OCI-LY3 (cell line): ENCODE measurements around the gene VPS35L.

ENCODE experiments used
- H2AFZ ChIP-seq: fragments of 200-600, 300-600 bp; shearing (Covaris generic); 2 replicates; pipeline ENCODE4 v1.6.0; 2014; ENCODE audit warnings: antibody characterized with exemption, low read depth, low read length
- H3K27ac ChIP-seq: fragments of 200-600, 300-600 bp; sonication (generic); 2 replicates; pipeline ENCODE4 v1.5.1; 2014; ENCODE audit warnings: mild to moderate bottlenecking, low read length, moderate library complexity, mixed read lengths
- H3K27me3 ChIP-seq: fragments of 200-600, 300-600 bp; sonication (generic); 2 replicates; pipeline ENCODE4 v1.6.1; 2014; ENCODE audit warnings: low read depth, low read length, mixed read lengths
- H3K36me3 ChIP-seq: fragments of 200-600, 300-600 bp; sonication (generic); replicated peaks from 2 replicates; pipeline ENCODE3; 2014; ENCODE audit warnings: low read depth, low read length, mixed read lengths
- H3K4me1 ChIP-seq: fragments of 300-600, 200-600 bp; sonication (generic); 2 replicates; pipeline ENCODE4 v1.6.1; 2014; ENCODE audit warnings: low read length, mixed read lengths
- H3K4me2 ChIP-seq: fragments of 200-600, 300-600 bp; sonication (generic); 2 replicates; pipeline ENCODE4 v1.6.1; 2014; ENCODE audit warnings: low read length, mixed read lengths
- H3K4me3 ChIP-seq: fragments of 300-600, 200-600 bp; sonication (generic); 2 replicates; pipeline ENCODE4 v1.5.1; 2014; ENCODE audit warnings: antibody characterized with exemption, mild to moderate bottlenecking, low read length, moderate library complexity
- H3K79me2 ChIP-seq: fragments of 300-600, 200-600 bp; shearing (Covaris generic); 2 replicates; pipeline ENCODE4 v1.6.1; 2014; ENCODE audit warnings: mild to moderate bottlenecking, low read length, mixed read lengths
- H3K9ac ChIP-seq: fragments of 300-600, 200-600 bp; shearing (Covaris generic); 2 replicates; pipeline ENCODE4 v1.6.0; 2014; ENCODE audit warnings: mild to moderate bottlenecking, low read length, moderate library complexity
- H3K9me3 ChIP-seq: fragments of 200-600, 300-600 bp; shearing (Covaris generic); 2 replicates; pipeline ENCODE4 v1.6.1; 2014; ENCODE audit warnings: low read length, mixed read lengths; ENCODE audit not compliant: insufficient read depth
- H4K20me1 ChIP-seq: fragments of 200-600, 300-600 bp; sonication (generic); 2 replicates; pipeline ENCODE4 v1.6.1; 2016; ENCODE audit warnings: low read length, mixed read lengths; ENCODE audit not compliant: insufficient read depth
- EZH2phosphoT487 ChIP-seq: fragments of 200-600 bp; shearing (Covaris generic); IDR thresholded peaks from 2 replicates; pipeline ENCODE4 v1.6.1; 2018; ENCODE audit warnings: antibody characterized with exemption, mixed run types, low read depth
- TF ChIP-seq, protein P1 (sequence below): fragments of 200-600, 300-600 bp; sonication (generic); IDR thresholded peaks from 2 replicates; pipeline ENCODE4 v1.5.1; 2014; ENCODE audit warnings: antibody characterized with exemption, low read length, low read depth

VPS35L gene

DNA sequence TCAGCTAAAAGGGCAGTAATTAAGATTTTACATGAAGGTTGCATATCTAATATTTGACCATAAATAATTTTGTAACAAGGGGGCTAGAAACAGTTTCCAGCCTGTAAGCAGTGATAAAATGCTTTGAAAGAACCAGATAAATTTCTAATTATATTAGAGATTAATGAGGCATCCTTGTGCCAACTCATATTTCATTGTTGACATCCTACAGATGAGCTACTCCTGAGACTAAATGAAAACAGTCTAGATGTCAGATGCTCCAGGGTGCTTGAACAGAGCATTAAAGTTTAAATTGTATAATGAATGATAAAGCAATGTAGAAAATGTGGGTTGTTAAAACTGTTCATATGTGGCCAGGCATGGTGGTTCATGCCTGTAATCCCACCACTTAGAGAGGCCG, 185.9 kb downstream of the VPS35L start:
- H4K20me1 ChIP-seq: no peaks in the 10 kb centered on the region
- no peak overlapping the region for H3K27ac ChIP-seq

DNA sequence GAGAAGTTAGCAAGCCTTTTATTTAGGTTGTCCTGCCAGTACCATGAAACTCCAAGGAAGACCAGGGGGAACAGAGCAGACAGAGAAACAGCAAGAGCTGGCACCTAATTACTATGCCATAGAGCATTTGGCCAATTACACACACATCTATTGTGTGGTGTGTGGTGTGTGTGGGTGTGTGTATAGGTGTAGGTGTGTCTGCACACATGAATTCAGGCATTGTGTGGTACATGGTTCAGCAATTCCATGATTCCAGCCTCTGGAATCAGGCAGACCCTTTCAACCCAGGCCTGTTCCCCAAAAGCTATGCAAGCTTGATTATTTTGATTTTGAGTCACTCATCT, 188.3 kb downstream of the VPS35L start:
- Histone ChIP-seq H3K4me1 (peaks cover 8% of the 10 kb centered on the region), H3K9ac (no peak overlapping the region), H4K20me1 (no peaks in the 10 kb centered on the region), H3K36me3 (peaks cover 7% of the 10 kb centered on the region), H3K27me3 (no peaks in the 10 kb centered on the region), H2AFZ (no peak overlapping the region), H3K4me2 (no peak overlapping the region), H3K9me3 (no peaks in the 10 kb centered on the region), H3K27ac (no peak overlapping the region), H3K4me3 (no peak overlapping the region), H3K79me2 (no peaks in the 10 kb centered on the region)
- TF ChIP-seq, protein P1, sequence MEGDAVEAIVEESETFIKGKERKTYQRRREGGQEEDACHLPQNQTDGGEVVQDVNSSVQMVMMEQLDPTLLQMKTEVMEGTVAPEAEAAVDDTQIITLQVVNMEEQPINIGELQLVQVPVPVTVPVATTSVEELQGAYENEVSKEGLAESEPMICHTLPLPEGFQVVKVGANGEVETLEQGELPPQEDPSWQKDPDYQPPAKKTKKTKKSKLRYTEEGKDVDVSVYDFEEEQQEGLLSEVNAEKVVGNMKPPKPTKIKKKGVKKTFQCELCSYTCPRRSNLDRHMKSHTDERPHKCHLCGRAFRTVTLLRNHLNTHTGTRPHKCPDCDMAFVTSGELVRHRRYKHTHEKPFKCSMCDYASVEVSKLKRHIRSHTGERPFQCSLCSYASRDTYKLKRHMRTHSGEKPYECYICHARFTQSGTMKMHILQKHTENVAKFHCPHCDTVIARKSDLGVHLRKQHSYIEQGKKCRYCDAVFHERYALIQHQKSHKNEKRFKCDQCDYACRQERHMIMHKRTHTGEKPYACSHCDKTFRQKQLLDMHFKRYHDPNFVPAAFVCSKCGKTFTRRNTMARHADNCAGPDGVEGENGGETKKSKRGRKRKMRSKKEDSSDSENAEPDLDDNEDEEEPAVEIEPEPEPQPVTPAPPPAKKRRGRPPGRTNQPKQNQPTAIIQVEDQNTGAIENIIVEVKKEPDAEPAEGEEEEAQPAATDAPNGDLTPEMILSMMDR: no peak

More for the DNA sequence above, 185.9 kb downstream of the VPS35L start:
- Histone ChIP-seq H2AFZ (no peak overlapping the region), H3K4me3 (no peak overlapping the region), H3K9me3 (no peaks in the 10 kb centered on the region), H3K27me3 (no peaks in the 10 kb centered on the region), H3K79me2 (no peaks in the 10 kb centered on the region), H3K9ac (no peak overlapping the region), H3K36me3 (peaks cover 14% of the 10 kb centered on the region), H3K4me1 (peaks cover 32% of the 10 kb centered on the region), H3K4me2 (no peak overlapping the region)
- TF ChIP-seq, protein P1: no peak
- TF ChIP-seq EZH2phosphoT487: no peak

DNA sequence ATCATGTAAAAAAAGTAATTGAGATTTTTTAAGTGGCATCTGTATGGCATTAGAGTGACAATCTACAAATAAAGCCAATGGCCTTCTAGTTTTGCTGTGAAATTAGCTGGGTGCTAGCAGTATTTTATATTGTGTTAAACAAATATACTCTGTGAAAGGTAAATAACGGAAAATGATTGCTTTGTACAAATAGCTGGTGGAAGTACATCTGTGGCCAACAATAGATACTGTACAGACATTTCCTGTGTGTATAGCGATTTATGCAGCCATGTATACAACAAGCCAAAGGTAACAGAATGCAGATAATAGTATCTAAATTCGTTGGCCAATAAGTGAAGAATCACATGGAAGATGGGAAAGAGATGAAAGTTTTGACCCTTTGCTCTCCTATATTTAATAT, 189.2 kb downstream of the VPS35L start:
- no peak overlapping the region for H3K4me3 ChIP-seq
- no peak overlapping the region for H3K9ac ChIP-seq
- no peak overlapping the region for H2AFZ ChIP-seq
- H3K4me2 ChIP-seq: no peak overlapping the region
- peaks cover 2% of the 10 kb centered on the region for H3K36me3 ChIP-seq
- no peak overlapping the region for H3K27ac ChIP-seq
- no peaks in the 10 kb centered on the region for H4K20me1 ChIP-seq
- TF ChIP-seq, protein P1: no peak
- TF ChIP-seq EZH2phosphoT487: no peak
- peaks cover 5% of the 10 kb centered on the region; the same call in 1 of the 2 replicates for H3K4me1 ChIP-seq
- no peaks in the 10 kb centered on the region for H3K27me3 ChIP-seq
- H3K9me3 ChIP-seq: no peaks in the 10 kb centered on the region
- H3K79me2 ChIP-seq: no peaks in the 10 kb centered on the region

DNA sequence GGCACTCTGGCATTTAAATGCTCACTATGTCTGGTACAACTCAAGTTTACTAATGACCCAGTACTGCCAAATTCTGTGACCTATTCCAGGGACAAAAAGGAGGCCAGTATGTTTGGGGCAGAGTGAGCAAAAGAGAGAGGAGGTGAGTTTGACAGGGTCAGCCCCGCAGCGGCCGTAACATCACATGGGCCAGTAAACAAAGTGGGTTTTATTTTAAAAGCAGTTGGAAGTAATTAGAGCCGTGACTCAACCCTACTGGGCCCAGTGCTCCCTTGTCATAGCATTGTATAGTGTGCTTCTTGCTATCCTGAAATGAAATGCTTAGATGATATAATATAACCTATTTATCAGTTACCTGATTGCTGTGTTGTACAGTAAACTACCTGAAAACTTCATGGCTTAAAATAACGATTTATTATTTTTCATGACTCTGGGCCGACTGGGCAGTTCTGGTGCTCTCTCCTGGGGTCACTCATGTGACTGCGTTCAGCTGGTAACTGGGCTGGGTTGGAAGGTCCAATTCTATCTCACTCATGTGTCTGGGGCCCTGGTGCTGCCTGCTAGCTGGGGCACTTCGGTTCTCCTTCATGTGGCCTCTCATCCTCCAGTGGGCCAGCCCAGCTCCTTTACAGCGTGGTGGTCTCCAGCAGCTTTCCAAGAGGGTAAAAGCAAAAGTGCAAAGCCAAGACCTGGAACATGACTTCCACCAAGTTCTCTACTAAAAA, 189.9 kb downstream of the VPS35L start:
- H3K9me3 ChIP-seq: no peaks in the 10 kb centered on the region
- H3K4me1 ChIP-seq: peaks cover 1% of the 10 kb centered on the region; the same call in 1 of the 2 replicates
- H3K79me2 ChIP-seq: no peaks in the 10 kb centered on the region
- no peak overlapping the region for H2AFZ ChIP-seq
- no peak overlapping the region for H3K9ac ChIP-seq
- no peak overlapping the region for H3K4me3 ChIP-seq
- H3K27me3 ChIP-seq: no peaks in the 10 kb centered on the region
- H3K36me3 ChIP-seq: no peaks in the 10 kb centered on the region
- H3K27ac ChIP-seq: no peak overlapping the region
- H3K4me2 ChIP-seq: no peak overlapping the region
- H4K20me1 ChIP-seq: no peaks in the 10 kb centered on the region
- TF ChIP-seq, protein P1: no peak
- no peak for TF ChIP-seq EZH2phosphoT487
